Suprapubic skin (tissue), 4 donors: ENCODE measurements around the gene EIF2A. TPM values are rescaled to one million over a fixed set of nuclear protein-coding genes. Genes with fewer than 3 reads are reported as not detected.

ENCODE experiments used
- DNase-seq, 2 donors: peaks; one replicate each; pipeline ENCODE4 v3.0.0-alpha.2; 2019; ENCODE audit warnings: low spot score in 2 of 2
- H3K27ac ChIP-seq: fragments of 200-600 bp; sonication (generic); one replicate; pipeline ENCODE4 v1.5.1; 2019
- H3K27me3 ChIP-seq: fragments of 200-600 bp; sonication (generic); one replicate; pipeline ENCODE4 v1.5.1; 2019
- H3K36me3 ChIP-seq: fragments of 200-600 bp; sonication (generic); one replicate; pipeline ENCODE4 v1.5.1; 2019
- H3K4me1 ChIP-seq: fragments of 200-600 bp; sonication (generic); one replicate; pipeline ENCODE4 v1.5.1; 2019
- H3K4me3 ChIP-seq: fragments of 200-600 bp; sonication (generic); one replicate; pipeline ENCODE4 v1.5.1; 2019; ENCODE audit warnings: mild to moderate bottlenecking
- H3K9me3 ChIP-seq: fragments of 200-600 bp; sonication (generic); one replicate; pipeline ENCODE4 v1.5.1; 2019
- EP300 ChIP-seq: sonication (generic); formaldehyde crosslinking; IDR thresholded peaks from one replicate; pipeline ENCODE4 v1.6.1; 2017; ENCODE audit warnings: antibody characterized with exemption
- POLR2A ChIP-seq, 2 donors: fragments of 450-650 bp; IDR thresholded peaks; one replicate each; pipeline ENCODE4 v1.6.1; 2017; ENCODE audit warnings: antibody characterized with exemption in 2 of 2, mild to moderate bottlenecking in 2 of 2, moderate library complexity in 2 of 2
- POLR2AphosphoS5 ChIP-seq, 3 donors: sonication (generic); formaldehyde crosslinking; IDR thresholded peaks; one replicate each; pipeline ENCODE4 v1.6.1; 2017; ENCODE audit warnings: antibody characterized with exemption in 3 of 3
- WGBS: methylation state at CpG from one replicate; pipeline ENCODE4 v1.1.5; 2018; 5-methylcytosine and 5-hydroxymethylcytosine counted together
- total RNA-seq, 4 donors: library from RNA; depleted of rRNA; stranded (reverse); fragments of >200 nt; gene quantifications; one replicate each; pipeline ENCODE4 v1.1.0, GENCODE V29; 2016
- TF ChIP-seq, protein P1 (sequence below), 2 donors: fragments of 200-600 bp in 1 of 2; fragments of 450-650 bp in 1 of 2; sonication (generic) in 1 of 2; IDR thresholded peaks; one replicate each; pipeline ENCODE4 v1.5.1; 2016 to 2019; ENCODE audit warnings: antibody characterized with exemption in 2 of 2, mild to moderate bottlenecking in 1 of 2, moderate library complexity in 1 of 2

EIF2A gene
- total RNA-seq, 4 donors from 2014 or later: 149 to 222 (median 194) TPM

GRCh38 chr3:150520408-150520807 lies 26.2 kb upstream of the EIF2A start:
- WGBS: 86% methylated on average over 24 of the region's 24 CpGs
- H3K4me1 ChIP-seq: no peaks in the 10 kb centered on the region
- no peaks in the 10 kb centered on the region for H3K9me3 ChIP-seq
- no peak overlapping the region for H3K27ac ChIP-seq
- H3K27me3 ChIP-seq: no peaks in the 10 kb centered on the region
- H3K36me3 ChIP-seq: no peaks in the 10 kb centered on the region
- DNase-seq: no peak
- H3K4me3 ChIP-seq: no peak overlapping the region
- TF ChIP-seq EP300 (no peak), POLR2AphosphoS5 (IDR thresholded peaks at IDR 0.05) (no peak), POLR2A (IDR thresholded peaks at IDR 0.05) (no peak)
- TF ChIP-seq, protein P1, sequence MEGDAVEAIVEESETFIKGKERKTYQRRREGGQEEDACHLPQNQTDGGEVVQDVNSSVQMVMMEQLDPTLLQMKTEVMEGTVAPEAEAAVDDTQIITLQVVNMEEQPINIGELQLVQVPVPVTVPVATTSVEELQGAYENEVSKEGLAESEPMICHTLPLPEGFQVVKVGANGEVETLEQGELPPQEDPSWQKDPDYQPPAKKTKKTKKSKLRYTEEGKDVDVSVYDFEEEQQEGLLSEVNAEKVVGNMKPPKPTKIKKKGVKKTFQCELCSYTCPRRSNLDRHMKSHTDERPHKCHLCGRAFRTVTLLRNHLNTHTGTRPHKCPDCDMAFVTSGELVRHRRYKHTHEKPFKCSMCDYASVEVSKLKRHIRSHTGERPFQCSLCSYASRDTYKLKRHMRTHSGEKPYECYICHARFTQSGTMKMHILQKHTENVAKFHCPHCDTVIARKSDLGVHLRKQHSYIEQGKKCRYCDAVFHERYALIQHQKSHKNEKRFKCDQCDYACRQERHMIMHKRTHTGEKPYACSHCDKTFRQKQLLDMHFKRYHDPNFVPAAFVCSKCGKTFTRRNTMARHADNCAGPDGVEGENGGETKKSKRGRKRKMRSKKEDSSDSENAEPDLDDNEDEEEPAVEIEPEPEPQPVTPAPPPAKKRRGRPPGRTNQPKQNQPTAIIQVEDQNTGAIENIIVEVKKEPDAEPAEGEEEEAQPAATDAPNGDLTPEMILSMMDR (IDR thresholded peaks at IDR 0.05): no peak

DNA sequence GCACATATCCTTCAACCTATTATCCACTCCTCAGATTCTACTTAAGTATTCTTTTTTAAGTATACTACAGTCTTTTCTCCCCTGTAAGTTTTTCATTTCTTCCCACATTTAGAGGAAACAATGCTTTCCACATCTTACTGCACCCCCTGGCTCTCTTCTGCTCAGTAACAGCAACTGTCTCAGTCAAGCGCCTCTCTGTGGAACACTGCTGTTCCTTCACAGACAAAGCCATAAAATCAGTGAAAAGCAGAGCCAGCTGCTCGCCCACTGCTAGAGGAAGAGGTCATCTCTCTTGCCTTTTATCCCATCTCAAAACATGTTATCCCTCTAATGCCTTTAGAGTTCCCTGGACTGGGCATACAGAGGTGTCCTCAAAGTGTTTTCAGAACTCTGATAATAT lies 25.1 kb upstream of the EIF2A start:
- TF ChIP-seq POLR2AphosphoS5 (IDR thresholded peaks at IDR 0.05) (no peak), POLR2A (IDR thresholded peaks at IDR 0.05) (no peak), EP300 (no peak)
- TF ChIP-seq, protein P1 (IDR thresholded peaks at IDR 0.05): no peak
- Histone ChIP-seq H3K4me3 (no peak overlapping the region), H3K9me3 (no peaks in the 10 kb centered on the region), H3K27ac (no peak overlapping the region), H3K27me3 (no peaks in the 10 kb centered on the region), H3K36me3 (no peaks in the 10 kb centered on the region), H3K4me1 (no peaks in the 10 kb centered on the region)
- no peak for DNase-seq
- WGBS: 69% methylated on average over 2 of the region's 2 CpGs

- WGBS: 81% methylated on average over 2 of the region's 2 CpGs
- H3K36me3 ChIP-seq: no peaks in the 10 kb centered on the region
- no peaks in the 10 kb centered on the region for H3K27me3 ChIP-seq
- H3K4me3 ChIP-seq: no peak overlapping the region
- no peak overlapping the region for H3K27ac ChIP-seq
- no peak for DNase-seq
- H3K4me1 ChIP-seq: no peaks in the 10 kb centered on the region
- H3K9me3 ChIP-seq: no peaks in the 10 kb centered on the region
- no peak for TF ChIP-seq POLR2A (IDR thresholded peaks at IDR 0.05)
- TF ChIP-seq EP300: no peak
- TF ChIP-seq POLR2AphosphoS5 (IDR thresholded peaks at IDR 0.05): no peak
- TF ChIP-seq, protein P1 (IDR thresholded peaks at IDR 0.05): no peak
Observed at GRCh38 chr3:150523538-150523937, 23.0 kb upstream of the EIF2A start.

DNA sequence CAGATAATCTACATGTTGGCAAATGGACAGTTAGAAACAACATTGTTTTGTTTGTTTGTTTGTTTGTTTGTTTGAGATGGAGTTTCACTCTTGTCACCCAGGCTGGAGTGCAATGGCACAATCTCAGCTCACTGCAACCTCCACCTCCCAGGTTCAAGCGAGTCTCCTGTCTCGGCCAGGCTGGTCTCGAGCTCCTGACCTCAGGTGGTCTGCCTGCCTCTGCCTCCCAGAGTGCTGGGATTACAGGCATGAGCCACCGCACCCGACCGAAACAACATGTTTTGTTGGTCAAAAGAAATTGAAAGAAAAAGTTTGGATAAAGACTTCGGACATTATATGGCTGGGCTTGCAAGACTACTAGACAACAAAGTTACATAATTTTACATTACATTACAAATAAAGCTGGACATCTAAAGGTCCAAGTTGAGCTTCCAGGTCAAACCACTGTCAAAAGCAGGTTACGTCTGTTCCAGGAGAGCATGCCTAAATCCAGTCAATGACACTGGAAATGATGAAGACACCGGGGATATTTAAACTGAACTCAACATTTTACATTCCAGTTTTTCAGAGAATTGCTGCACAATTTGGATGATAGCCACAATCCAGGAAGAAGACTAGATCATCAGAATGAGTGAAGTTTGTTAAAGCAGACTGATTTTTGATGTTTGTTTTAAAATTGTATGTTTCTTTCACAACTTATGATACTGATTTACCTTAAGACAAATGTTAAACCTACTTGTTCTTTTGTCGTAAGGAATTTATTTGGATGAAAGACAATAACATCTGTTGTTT lies 18.9 kb upstream of the EIF2A start:
- TF ChIP-seq POLR2AphosphoS5 (IDR thresholded peaks at IDR 0.05): no peak
- H3K27me3 ChIP-seq: no peaks in the 10 kb centered on the region
- DNase-seq: no peak
- no peaks in the 10 kb centered on the region for H3K36me3 ChIP-seq
- no peak overlapping the region for H3K4me3 ChIP-seq
- no peaks in the 10 kb centered on the region for H3K4me1 ChIP-seq
- no peak overlapping the region for H3K27ac ChIP-seq
- no peaks in the 10 kb centered on the region for H3K9me3 ChIP-seq
- 68% methylated on average over 10 of the region's 10 CpGs for WGBS

DNA sequence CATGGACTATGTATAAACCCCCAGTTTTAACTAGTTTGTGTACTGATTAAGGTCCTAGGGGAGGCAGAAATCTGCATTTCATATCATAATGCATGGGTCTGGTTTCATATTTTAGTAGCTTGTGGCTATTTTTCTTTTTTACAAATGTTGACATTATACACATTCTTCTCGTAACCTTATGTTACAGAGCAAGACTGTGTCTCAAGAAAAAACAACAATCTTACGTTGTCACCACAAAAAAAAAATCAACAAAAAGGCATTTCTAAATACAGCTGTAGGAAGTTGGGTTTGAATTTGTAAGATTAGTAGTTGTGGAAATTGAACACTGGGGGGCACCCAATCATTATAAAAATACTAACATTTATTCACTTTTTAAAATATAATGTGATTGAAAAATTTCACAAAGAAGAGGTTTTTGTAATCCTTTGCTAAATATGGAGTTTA lies 18.2 kb upstream of the EIF2A start:
- no peaks in the 10 kb centered on the region for H3K9me3 ChIP-seq
- no peaks in the 10 kb centered on the region for H3K27me3 ChIP-seq
- no peak for TF ChIP-seq EP300
- no peak for TF ChIP-seq POLR2A (IDR thresholded peaks at IDR 0.05)
- no peak for TF ChIP-seq POLR2AphosphoS5 (IDR thresholded peaks at IDR 0.05)
- TF ChIP-seq, protein P1 (IDR thresholded peaks at IDR 0.05): peak in 1 of 2 donors; percentile 3
- no peaks in the 10 kb centered on the region for H3K4me1 ChIP-seq
- DNase-seq: no peak
- no peak overlapping the region for H3K27ac ChIP-seq
- 15% methylated on average over 2 of the region's 2 CpGs for WGBS
- no peaks in the 10 kb centered on the region for H3K36me3 ChIP-seq
- no peak overlapping the region for H3K4me3 ChIP-seq
